Right renal pelvis (tissue), 4 donors: ENCODE data around the gene SERTAD3. TPM values are rescaled to one million over a fixed set of nuclear protein-coding genes. Genes with fewer than 3 reads are reported as not detected.

Source experiments
- polyA plus RNA-seq, 4 donors: library from polyadenylated mRNA; unstranded; fragments of 120-200 nt; gene quantifications; one replicate each; pipeline ENCODE4 v1.2.1, GENCODE V29; 2013; ENCODE audit not compliant: insufficient read length in 4 of 4

SERTAD3 gene
- polyA plus RNA-seq, 4 donors: 35.5 to 41.4 (median 39.3) TPM

Other genes starting within 250 kb of the SERTAD3 start
- under 1 TPM in 3 of 4 donors, not detected in 1; 0.10 to 0.19 (median 0.17) TPM for gene TTC9B, start 226.0 kb downstream of the SERTAD3 start, polyA plus RNA-seq
- 1 to 10 TPM in 3 of 4 donors, under 1 TPM in 1; 0.55 to 1.8 (median 1.3) TPM for gene CCNP, start 217.6 kb downstream of the SERTAD3 start, polyA plus RNA-seq
- gene AKT2, start 159.0 kb downstream of the SERTAD3 start, polyA plus RNA-seq: 100 to 1,000 TPM; 148 to 179 (median 157) TPM
- 10 to 100 TPM; 10.2 to 14.0 (median 12.3) TPM for gene C19orf47, start 95.9 kb downstream of the SERTAD3 start, polyA plus RNA-seq
- gene PLD3, start 95.6 kb downstream of the SERTAD3 start, polyA plus RNA-seq: 100 to 1,000 TPM; 229 to 330 (median 257) TPM
- under 1 TPM; 0.10 to 0.19 (median 0.15) TPM for gene HIPK4, start 54.2 kb downstream of the SERTAD3 start, polyA plus RNA-seq
- gene PRX, start 31.0 kb downstream of the SERTAD3 start, polyA plus RNA-seq: 10 to 100 TPM; 10.3 to 16.6 (median 11.7) TPM
- gene SERTAD1, start 18.3 kb downstream of the SERTAD3 start, polyA plus RNA-seq: 10 to 100 TPM in 1 of 4 donors, 1 to 10 TPM in 3; 7.8 to 10.3 (median 8.4) TPM
- 10 to 100 TPM; 41.4 to 61.2 (median 42.3) TPM for gene BLVRB, start 21.4 kb upstream of the SERTAD3 start, polyA plus RNA-seq
- gene SPTBN4, start 22.7 kb upstream of the SERTAD3 start, polyA plus RNA-seq: 1 to 10 TPM; 1.0 to 2.0 (median 1.6) TPM
- gene SHKBP1, start 132.5 kb upstream of the SERTAD3 start, polyA plus RNA-seq: 10 to 100 TPM; 43.2 to 52.3 (median 47.2) TPM
- gene LTBP4, start 157.0 kb upstream of the SERTAD3 start, polyA plus RNA-seq: 100 to 1,000 TPM; 186 to 366 (median 197) TPM
- 10 to 100 TPM; 11.1 to 16.0 (median 12.6) TPM for gene NUMBL, start 246.3 kb upstream of the SERTAD3 start, polyA plus RNA-seq